ENCODE measurements around the gene NR3C1. TPM values are rescaled to one million over a fixed set of nuclear protein-coding genes. Genes with fewer than 3 reads are reported as not detected.

Gene NR3C1
- total RNA-seq, 1 experiment from 2014 or later, result 16.0 TPM

- TF ChIP-seq, protein P1, sequence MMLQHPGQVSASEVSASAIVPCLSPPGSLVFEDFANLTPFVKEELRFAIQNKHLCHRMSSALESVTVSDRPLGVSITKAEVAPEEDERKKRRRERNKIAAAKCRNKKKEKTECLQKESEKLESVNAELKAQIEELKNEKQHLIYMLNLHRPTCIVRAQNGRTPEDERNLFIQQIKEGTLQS (IDR thresholded peaks at IDR 0.05), result no peak
- TF ChIP-seq EGR1 (IDR thresholded peaks at IDR 0.05; ENCODE audit: low read depth) (no peak), POLR2A (IDR thresholded peaks at IDR 0.05; ENCODE audit: borderline replicate concordance, extremely low read depth, insufficient read depth, insufficient read length) (no peak), SRF (IDR thresholded peaks at IDR 0.05; ENCODE audit: low read depth) (no peak), SIN3A (IDR thresholded peaks at IDR 0.05; ENCODE audit: low read depth) (no peak), ELF1 (IDR thresholded peaks at IDR 0.05; ENCODE audit: borderline replicate concordance, low read depth) (no peak)
These were observed 87.1 kb downstream of the NR3C1 start (continued) for GRCh38 chr5:143316337-143316736.

GRCh38 chr5:143315929-143316328 lies 87.6 kb downstream of the NR3C1 start:
- Histone ChIP-seq H3K27ac (ENCODE audit: low read depth, low read length) (no peak overlapping the region), H3K9me2 (ENCODE audit: insufficient read depth) (no peaks in the 10 kb centered on the region), H3K9ac (ENCODE audit: low read length) (no peak overlapping the region), H3K79me2 (ENCODE audit: insufficient read depth, low read length) (no peaks in the 10 kb centered on the region), H3K4me1 (ENCODE audit: control insufficient read depth in 1 of 2, insufficient read depth in 2 of 2, low read length in 2 of 2) (peaks cover 0 to 9% of the 10 kb centered on the region in 2 experiments; a peak in 1 of 4 replicates), H2AFZ (ENCODE audit: low read depth, low read length, poor library complexity, severe bottlenecking) (no peak overlapping the region), H3K4me3 (replicated peaks in 1 of 2; ENCODE audit: low read depth in 1 of 2, low read length in 2 of 2) (no peak overlapping the region), H3K9me3 (ENCODE audit: control insufficient read depth in 1 of 2, insufficient read depth in 1 of 2, low read depth in 1 of 2, low read length in 2 of 2) (no peaks in the 10 kb centered on the region), H4K20me1 (ENCODE audit: insufficient read depth) (no peaks in the 10 kb centered on the region), H3K36me3 (ENCODE audit: control insufficient read depth in 1 of 2, insufficient read depth in 2 of 2, low read length in 2 of 2) (no peaks in the 10 kb centered on the region), H3K4me2 (ENCODE audit: low read length) (no peak overlapping the region), H3K27me3 (ENCODE audit: insufficient read depth, low read length) (no peaks in the 10 kb centered on the region)
- TF ChIP-seq SRF (IDR thresholded peaks at IDR 0.05; ENCODE audit: low read depth) (no peak), CBX3 (IDR thresholded peaks at IDR 0.05; ENCODE audit: low read depth) (no peak), EGR1 (IDR thresholded peaks at IDR 0.05; ENCODE audit: low read depth) (no peak), ZNF274 (IDR thresholded peaks at IDR 0.05; ENCODE audit: low read depth, low read length) (no peak), MAX (IDR thresholded peaks at IDR 0.05) (no peak), JUND (IDR thresholded peaks at IDR 0.05) (no peak), SP1 (IDR thresholded peaks at IDR 0.05; ENCODE audit: low read depth) (no peak), RAD21 (IDR thresholded peaks at IDR 0.05; ENCODE audit: low read depth) (no peak), ELF1 (IDR thresholded peaks at IDR 0.05; ENCODE audit: borderline replicate concordance, low read depth) (no peak), TCF7L2 (IDR thresholded peaks at IDR 0.05; ENCODE audit: borderline replicate concordance, extremely low read depth, insufficient read depth, insufficient read length) (no peak), EZH2 (IDR thresholded peaks at IDR 0.05) (no peak), YY1 (IDR thresholded peaks at IDR 0.05; ENCODE audit: extremely low read depth, insufficient replicate concordance, low read depth, low read length) (no peak), ZFX (IDR thresholded peaks at IDR 0.05) (no peak), POLR2AphosphoS5 (IDR thresholded peaks at IDR 0.05; ENCODE audit: low read depth, low read length) (no peak), POLR2A (IDR thresholded peaks at IDR 0.05; ENCODE audit: borderline replicate concordance, extremely low read depth, insufficient read depth, insufficient read length) (no peak), CEBPB (IDR thresholded peaks at IDR 0.05; ENCODE audit: low read depth) (no peak), FOSL1 (IDR thresholded peaks at IDR 0.05; ENCODE audit: low read depth) (no peak), EZH2phosphoT487 (IDR thresholded peaks at IDR 0.05; ENCODE audit: borderline replicate concordance) (no peak)
- TF ChIP-seq, protein P2, sequence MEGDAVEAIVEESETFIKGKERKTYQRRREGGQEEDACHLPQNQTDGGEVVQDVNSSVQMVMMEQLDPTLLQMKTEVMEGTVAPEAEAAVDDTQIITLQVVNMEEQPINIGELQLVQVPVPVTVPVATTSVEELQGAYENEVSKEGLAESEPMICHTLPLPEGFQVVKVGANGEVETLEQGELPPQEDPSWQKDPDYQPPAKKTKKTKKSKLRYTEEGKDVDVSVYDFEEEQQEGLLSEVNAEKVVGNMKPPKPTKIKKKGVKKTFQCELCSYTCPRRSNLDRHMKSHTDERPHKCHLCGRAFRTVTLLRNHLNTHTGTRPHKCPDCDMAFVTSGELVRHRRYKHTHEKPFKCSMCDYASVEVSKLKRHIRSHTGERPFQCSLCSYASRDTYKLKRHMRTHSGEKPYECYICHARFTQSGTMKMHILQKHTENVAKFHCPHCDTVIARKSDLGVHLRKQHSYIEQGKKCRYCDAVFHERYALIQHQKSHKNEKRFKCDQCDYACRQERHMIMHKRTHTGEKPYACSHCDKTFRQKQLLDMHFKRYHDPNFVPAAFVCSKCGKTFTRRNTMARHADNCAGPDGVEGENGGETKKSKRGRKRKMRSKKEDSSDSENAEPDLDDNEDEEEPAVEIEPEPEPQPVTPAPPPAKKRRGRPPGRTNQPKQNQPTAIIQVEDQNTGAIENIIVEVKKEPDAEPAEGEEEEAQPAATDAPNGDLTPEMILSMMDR (IDR thresholded peaks at IDR 0.05 in 2 of 3, conservative IDR thresholded peaks at IDR 0.05 in 1 of 3; ENCODE audit: borderline replicate concordance in 1 of 3, insufficient read depth in 1 of 3, low read depth in 2 of 3, low read length in 2 of 3), result no peak
- TF ChIP-seq, protein P3, sequence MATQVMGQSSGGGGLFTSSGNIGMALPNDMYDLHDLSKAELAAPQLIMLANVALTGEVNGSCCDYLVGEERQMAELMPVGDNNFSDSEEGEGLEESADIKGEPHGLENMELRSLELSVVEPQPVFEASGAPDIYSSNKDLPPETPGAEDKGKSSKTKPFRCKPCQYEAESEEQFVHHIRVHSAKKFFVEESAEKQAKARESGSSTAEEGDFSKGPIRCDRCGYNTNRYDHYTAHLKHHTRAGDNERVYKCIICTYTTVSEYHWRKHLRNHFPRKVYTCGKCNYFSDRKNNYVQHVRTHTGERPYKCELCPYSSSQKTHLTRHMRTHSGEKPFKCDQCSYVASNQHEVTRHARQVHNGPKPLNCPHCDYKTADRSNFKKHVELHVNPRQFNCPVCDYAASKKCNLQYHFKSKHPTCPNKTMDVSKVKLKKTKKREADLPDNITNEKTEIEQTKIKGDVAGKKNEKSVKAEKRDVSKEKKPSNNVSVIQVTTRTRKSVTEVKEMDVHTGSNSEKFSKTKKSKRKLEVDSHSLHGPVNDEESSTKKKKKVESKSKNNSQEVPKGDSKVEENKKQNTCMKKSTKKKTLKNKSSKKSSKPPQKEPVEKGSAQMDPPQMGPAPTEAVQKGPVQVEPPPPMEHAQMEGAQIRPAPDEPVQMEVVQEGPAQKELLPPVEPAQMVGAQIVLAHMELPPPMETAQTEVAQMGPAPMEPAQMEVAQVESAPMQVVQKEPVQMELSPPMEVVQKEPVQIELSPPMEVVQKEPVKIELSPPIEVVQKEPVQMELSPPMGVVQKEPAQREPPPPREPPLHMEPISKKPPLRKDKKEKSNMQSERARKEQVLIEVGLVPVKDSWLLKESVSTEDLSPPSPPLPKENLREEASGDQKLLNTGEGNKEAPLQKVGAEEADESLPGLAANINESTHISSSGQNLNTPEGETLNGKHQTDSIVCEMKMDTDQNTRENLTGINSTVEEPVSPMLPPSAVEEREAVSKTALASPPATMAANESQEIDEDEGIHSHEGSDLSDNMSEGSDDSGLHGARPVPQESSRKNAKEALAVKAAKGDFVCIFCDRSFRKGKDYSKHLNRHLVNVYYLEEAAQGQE (IDR thresholded peaks at IDR 0.05; ENCODE audit: low read depth), result no peak
- ChIA-PET POLR2A (no interaction called here), RAD21 (ENCODE audit: low non-redundant PET in 1 of 2, low total read pairs in 2 of 2, uncharacterized antibody in 2 of 2, unreplicated experiment in 2 of 2) (no interaction called here), CTCF (no interaction called here)
- DNase-seq (ENCODE audit: low read depth, low spot score) (no peak), ATAC-seq (no peak)
- intact Hi-C loops (cut with micrococcal nuclease), result no loop called here
- BruUV-seq (replicated peaks), result no TSS peak

All from HCT116 (cell line).